Body of pancreas (tissue), 4 donors: Measurements from ENCODE around the gene NDUFA12. TPM values are rescaled to one million over a fixed set of nuclear protein-coding genes. Genes with fewer than 3 reads are reported as not detected.

Source experiments
- ATAC-seq: fragments of 150-250 bp; one replicate; pipeline ENCODE4 v1.9.1; 2016
- DNase-seq, 4 donors: peaks; one replicate each; pipeline ENCODE4 v3.0.0-alpha.2; 2019
- H3K27ac ChIP-seq, 4 donors: fragments of 200-600 bp; sonication (generic); 1 replicate in 3 of 4; 2 replicates in 1 of 4; pipeline versions ENCODE4 v1.5.1 to v1.6.1; 2016 to 2019; ENCODE audit warnings: mild to moderate bottlenecking in 1 of 4, mixed read lengths in 1 of 4, moderate library complexity in 1 of 4
- H3K27me3 ChIP-seq, 2 donors: fragments of 200-600 bp; sonication (generic); one replicate each; pipeline ENCODE4 v1.6.0; 2016; ENCODE audit warnings: mild to moderate bottlenecking in 1 of 2
- H3K36me3 ChIP-seq, 2 donors: fragments of 200-600 bp; sonication (generic); replicated peaks in 1 of 2; 2 replicates each; pipeline ENCODE4 v1.5.1; 2016; ENCODE audit warnings: low read depth in 2 of 2; ENCODE audit not compliant: insufficient read depth in 1 of 2
- H3K4me1 ChIP-seq: fragments of 200-600 bp; sonication (generic); one replicate; pipeline ENCODE4 v1.6.0; 2016
- H3K4me3 ChIP-seq, 2 donors: fragments of 200-600 bp; sonication (generic); 1 replicate in 1 of 2; 2 replicates in 1 of 2; pipeline ENCODE4 v1.5.1; 2016 to 2019
- H3K9me3 ChIP-seq, 3 donors: fragments of 200-600 bp; sonication (generic); 1 replicate in 2 of 3; 2 replicates in 1 of 3; pipeline ENCODE4 v1.5.1; 2016
- POLR2A ChIP-seq, 3 donors: fragments of 450-650 bp; IDR thresholded peaks; one replicate each; pipeline ENCODE4 v1.6.1; 2016; ENCODE audit warnings: antibody characterized with exemption in 3 of 3, mild to moderate bottlenecking in 2 of 3
- WGBS, 2 donors: methylation state at CpG; one replicate each; pipeline ENCODE4 v1.1.5; 2017; 5-methylcytosine and 5-hydroxymethylcytosine counted together
- intact Hi-C: fragments of 100-400 bp; cut with DNase I; formaldehyde crosslinking; loops from one replicate; pipeline ENCODE4 v1.15.1; 2023
- total RNA-seq, 2 donors: library from RNA; depleted of rRNA; stranded (reverse); fragments of >200 nt; gene quantifications; one replicate each; pipeline ENCODE4 v1.1.0, GENCODE V29; 2016
- TF ChIP-seq, protein P1 (sequence below), 7 experiments: fragments of 450-650 bp in 4 of 7; fragments of 200-600 bp in 3 of 7; sonication (generic) in 3 of 7; IDR thresholded peaks; one replicate each; pipeline ENCODE4 v1.5.1; 2016 to 2019; ENCODE audit warnings: antibody characterized with exemption in 7 of 7

NDUFA12 gene
- total RNA-seq, 2 donors from 2014 or later = 21.4 to 41.0 TPM

DNA sequence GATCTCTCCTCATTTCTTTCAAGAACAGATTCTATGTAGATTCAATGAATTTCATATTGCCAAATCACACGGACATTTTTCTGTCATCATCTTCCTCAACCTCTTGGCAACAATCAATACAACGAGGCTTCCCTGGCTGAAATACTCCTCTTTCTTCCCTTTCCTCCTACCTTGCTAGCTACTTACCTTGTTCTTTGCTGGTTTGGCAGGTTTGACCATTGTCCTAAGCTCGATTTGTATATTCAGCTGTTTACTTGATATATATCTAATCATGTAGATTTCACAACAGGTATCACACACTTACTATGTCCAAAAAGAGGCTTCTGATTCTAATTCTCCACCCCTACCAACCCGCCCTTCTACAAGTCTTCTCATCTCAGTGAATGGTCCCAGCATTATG is 23.6 kb downstream of the NDUFA12 start:
- Histone ChIP-seq H3K27me3 (no peaks in the 10 kb centered on the region), H3K36me3 (no peaks in the 10 kb centered on the region), H3K4me1 (no peaks in the 10 kb centered on the region), H3K27ac (no peak overlapping the region), H3K4me3 (no peak overlapping the region), H3K9me3 (no peaks in the 10 kb centered on the region)
- TF ChIP-seq, protein P1, sequence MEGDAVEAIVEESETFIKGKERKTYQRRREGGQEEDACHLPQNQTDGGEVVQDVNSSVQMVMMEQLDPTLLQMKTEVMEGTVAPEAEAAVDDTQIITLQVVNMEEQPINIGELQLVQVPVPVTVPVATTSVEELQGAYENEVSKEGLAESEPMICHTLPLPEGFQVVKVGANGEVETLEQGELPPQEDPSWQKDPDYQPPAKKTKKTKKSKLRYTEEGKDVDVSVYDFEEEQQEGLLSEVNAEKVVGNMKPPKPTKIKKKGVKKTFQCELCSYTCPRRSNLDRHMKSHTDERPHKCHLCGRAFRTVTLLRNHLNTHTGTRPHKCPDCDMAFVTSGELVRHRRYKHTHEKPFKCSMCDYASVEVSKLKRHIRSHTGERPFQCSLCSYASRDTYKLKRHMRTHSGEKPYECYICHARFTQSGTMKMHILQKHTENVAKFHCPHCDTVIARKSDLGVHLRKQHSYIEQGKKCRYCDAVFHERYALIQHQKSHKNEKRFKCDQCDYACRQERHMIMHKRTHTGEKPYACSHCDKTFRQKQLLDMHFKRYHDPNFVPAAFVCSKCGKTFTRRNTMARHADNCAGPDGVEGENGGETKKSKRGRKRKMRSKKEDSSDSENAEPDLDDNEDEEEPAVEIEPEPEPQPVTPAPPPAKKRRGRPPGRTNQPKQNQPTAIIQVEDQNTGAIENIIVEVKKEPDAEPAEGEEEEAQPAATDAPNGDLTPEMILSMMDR (IDR thresholded peaks at IDR 0.05) = no peak
- no peak for TF ChIP-seq POLR2A (IDR thresholded peaks at IDR 0.05)
- ATAC-seq = no peak
- intact Hi-C loops = no loop called here
- DNase-seq = no peak
- 77 to 85% methylated on average over 4 of the region's 4 CpGs for WGBS, 2 donors

DNA sequence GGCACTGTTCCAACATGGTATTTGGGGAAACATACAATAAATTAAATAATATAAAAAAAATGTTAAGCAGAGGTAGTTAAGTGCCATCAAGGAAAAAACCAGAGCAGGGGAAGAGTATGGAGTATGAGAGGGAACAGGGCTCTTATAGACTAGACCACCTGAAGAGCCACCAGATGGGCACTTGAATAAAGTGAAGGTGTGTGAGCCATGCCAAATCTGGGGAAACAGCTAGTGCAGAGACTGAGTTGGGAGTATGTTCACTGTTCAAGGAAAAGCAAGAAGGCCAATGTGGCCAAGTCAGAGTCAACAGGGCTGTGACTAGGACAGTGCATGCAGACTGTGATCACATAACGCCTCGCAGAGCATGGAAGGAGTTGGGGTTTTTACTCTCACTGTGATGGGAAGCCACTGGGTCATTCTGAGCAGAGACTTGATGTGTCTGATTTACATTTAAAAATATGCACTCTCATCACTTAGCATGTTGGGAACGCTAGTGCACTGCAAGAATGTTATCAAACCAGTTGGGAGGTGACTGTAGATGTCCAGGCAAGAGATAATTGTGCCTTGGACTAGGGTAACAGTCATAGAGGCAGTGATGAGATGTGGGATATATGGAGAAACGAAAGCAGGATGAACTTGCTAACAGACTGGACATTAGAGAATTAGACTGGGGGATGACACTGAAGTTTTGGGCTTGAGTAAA is 25.6 kb downstream of the NDUFA12 start:
- WGBS, 2 donors = 88 to 93% methylated on average over 4 of the region's 4 CpGs
- TF ChIP-seq POLR2A (IDR thresholded peaks at IDR 0.05) = no peak
- TF ChIP-seq, protein P1 (IDR thresholded peaks at IDR 0.05) = no peak
- Histone ChIP-seq H3K27me3 (no peaks in the 10 kb centered on the region), H3K36me3 (no peaks in the 10 kb centered on the region), H3K4me1 (no peaks in the 10 kb centered on the region), H3K9me3 (no peaks in the 10 kb centered on the region), H3K4me3 (no peak overlapping the region), H3K27ac (no peak overlapping the region)
- ATAC-seq (no peak), DNase-seq (no peak)
- intact Hi-C loops = no loop called here

DNA sequence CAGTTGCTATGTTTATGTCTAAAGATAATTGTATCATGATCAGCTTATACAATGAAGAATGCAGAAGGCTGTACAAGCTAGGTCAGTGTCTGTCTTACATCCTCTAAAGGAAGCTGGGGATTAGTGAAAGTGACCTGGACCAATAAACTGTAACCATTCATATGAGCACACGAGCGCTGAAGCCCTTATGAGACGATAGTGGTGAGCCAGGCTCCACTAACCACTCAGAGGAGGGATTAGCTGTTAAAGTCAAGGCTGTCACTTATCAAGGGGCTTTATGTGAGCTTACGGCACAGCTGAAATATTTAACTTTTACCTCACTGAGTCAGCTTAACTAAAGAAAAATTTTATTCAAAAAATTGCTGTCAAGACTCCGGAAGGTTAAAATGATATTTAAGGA is 30.3 kb downstream of the NDUFA12 start:
- no peaks in the 10 kb centered on the region for H3K4me1 ChIP-seq
- 89% methylated on average over 5 of the region's 5 CpGs for WGBS, 2 donors

DNA sequence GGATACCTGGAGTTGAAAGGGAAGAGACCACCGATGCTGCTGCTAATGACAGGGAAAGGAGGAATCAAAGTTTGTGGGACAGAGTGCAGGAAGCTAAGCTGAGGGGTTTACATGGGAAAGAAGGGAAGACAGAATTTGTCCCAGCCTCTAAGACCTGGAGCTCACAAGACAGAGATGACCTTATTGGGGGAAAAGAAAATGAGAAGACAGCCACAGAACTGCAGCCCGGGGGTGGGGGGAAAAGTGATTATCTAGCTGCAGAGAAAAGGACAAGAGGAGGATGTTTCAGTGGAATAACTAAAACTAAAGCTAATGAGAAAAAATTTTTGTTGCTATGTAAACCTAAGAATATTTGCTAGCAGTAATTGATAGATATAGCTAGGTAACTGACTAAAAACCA is 30.7 kb downstream of the NDUFA12 start:
- TF ChIP-seq, protein P1 (IDR thresholded peaks at IDR 0.05) = no peak
- no peak for TF ChIP-seq POLR2A (IDR thresholded peaks at IDR 0.05)
- H3K4me1 ChIP-seq = no peaks in the 10 kb centered on the region
- no peak for DNase-seq
- H3K36me3 ChIP-seq = peaks cover 0 to 5% of the 10 kb centered on the region in 2 donors
- no peak overlapping the region for H3K4me3 ChIP-seq
- no peak overlapping the region for H3K27ac ChIP-seq
- H3K9me3 ChIP-seq = no peaks in the 10 kb centered on the region
- 91% methylated on average over 2 of the region's 2 CpGs for WGBS, 2 donors
- intact Hi-C loops = no loop called here
- no peak for ATAC-seq
- H3K27me3 ChIP-seq = no peaks in the 10 kb centered on the region

More for the DNA sequence above, 30.3 kb downstream of the NDUFA12 start:
- no peak overlapping the region for H3K4me3 ChIP-seq
- intact Hi-C loops = no loop called here
- no peak for DNase-seq
- H3K27ac ChIP-seq = no peak overlapping the region
- H3K9me3 ChIP-seq = no peaks in the 10 kb centered on the region
- no peak for ATAC-seq
- no peaks in the 10 kb centered on the region for H3K27me3 ChIP-seq
- peaks cover 0 to 5% of the 10 kb centered on the region in 2 donors for H3K36me3 ChIP-seq
- no peak for TF ChIP-seq POLR2A (IDR thresholded peaks at IDR 0.05)

DNA sequence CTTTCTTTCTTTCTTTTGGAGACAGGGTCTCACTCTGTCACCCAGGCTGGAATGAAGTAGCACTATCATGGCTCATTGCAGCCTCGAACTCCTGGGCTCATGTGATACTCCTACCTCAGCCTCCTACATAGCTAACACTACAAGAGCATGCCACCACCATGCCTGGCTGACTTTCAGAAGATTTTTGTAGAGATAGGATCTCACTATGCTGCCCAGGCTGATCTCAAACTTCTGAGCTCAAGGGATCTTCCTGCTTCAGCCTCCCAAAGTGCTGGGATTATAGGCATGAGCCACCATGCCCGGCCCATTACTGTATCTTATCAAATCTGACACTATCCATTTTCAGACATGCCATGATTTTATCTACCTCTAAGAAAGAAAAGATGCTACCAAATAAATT is 31.6 kb downstream of the NDUFA12 start:
- Histone ChIP-seq H3K4me3 (no peak overlapping the region), H3K4me1 (no peaks in the 10 kb centered on the region), H3K36me3 (peaks cover 0 to 5% of the 10 kb centered on the region in 2 donors), H3K9me3 (no peaks in the 10 kb centered on the region), H3K27ac (no peak overlapping the region), H3K27me3 (no peaks in the 10 kb centered on the region)
- DNase-seq (no peak), ATAC-seq (no peak)
- TF ChIP-seq, protein P1 (IDR thresholded peaks at IDR 0.05) = no peak
- no peak for TF ChIP-seq POLR2A (IDR thresholded peaks at IDR 0.05)
- intact Hi-C loops = no loop called here
- WGBS, 2 donors = 93 to 100% methylated on average over 2 of the region's 2 CpGs
